ENCODE results near the gene CAPNS1.

CAPNS1 gene

DNA sequence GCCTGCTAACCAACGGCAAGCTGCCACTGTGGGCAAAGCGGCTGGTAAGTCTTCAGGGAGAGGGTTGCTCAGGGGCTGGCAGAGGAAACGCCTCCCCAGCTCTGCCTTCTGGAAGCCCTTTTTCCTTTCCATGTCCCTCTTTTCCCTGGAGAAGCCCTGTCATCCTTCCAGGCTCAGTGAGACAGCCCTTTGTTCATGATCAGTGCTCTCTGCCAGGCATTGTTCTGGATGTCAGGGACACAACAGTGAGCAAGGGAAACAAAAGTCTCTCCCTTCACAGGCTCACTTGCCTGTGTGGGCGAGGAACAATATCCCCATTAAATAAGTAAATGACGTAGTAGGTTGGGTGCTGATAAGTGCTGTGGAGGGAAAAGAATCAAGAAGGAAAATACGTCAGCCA is 42.8 kb upstream of the CAPNS1 start:
- Histone ChIP-seq H3K4me3 (ENCODE audit: low read depth, low read length) (no peak overlapping the region), H3K4me1 (no peaks in the 10 kb centered on the region), H3K36me3 (peaks cover 61% of the 10 kb centered on the region), H3K27me3 (no peaks in the 10 kb centered on the region), H3K9me3 (no peaks in the 10 kb centered on the region)
- no peak for DNase-seq
- no peak for TF ChIP-seq CTCF (IDR thresholded peaks at IDR 0.05; ENCODE audit: low read depth, low read length)

- no peak for DNase-seq
- TF ChIP-seq CTCF (IDR thresholded peaks at IDR 0.05; ENCODE audit: low read depth, low read length) = no peak
- H3K4me3 ChIP-seq (ENCODE audit: low read depth, low read length) = no peak overlapping the region
- peaks cover 64% of the 10 kb centered on the region for H3K36me3 ChIP-seq
- no peaks in the 10 kb centered on the region for H3K27me3 ChIP-seq
- no peaks in the 10 kb centered on the region for H3K4me1 ChIP-seq
- no peaks in the 10 kb centered on the region for H3K9me3 ChIP-seq
Measured at GRCh38 chr19:36099166-36099785, 40.6 kb upstream of the CAPNS1 start.

DNA sequence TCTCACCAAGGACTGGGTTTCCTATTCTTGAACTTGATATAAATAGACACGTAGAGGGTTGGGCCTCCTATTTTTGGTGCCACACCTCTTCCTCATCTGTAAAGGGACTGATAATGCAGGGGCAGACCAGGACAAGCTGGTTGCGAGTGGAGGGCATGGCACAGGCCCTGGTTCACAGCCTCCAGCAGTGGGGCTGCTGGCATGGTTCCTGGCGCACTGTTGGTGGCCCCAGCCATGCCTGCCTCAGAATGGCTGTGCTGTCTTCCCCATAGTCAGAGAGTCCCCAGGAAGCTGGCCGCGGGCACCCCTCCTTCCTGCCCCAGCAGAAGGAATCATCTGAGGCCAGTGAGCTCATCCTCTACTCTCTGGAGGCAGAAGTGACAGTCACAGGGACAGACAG is 39.4 kb upstream of the CAPNS1 start:
- peaks cover 67% of the 10 kb centered on the region for H3K36me3 ChIP-seq
- no peak for DNase-seq
- no peaks in the 10 kb centered on the region for H3K4me1 ChIP-seq
- no peak overlapping the region for H3K4me3 ChIP-seq (ENCODE audit: low read depth, low read length)
- H3K27me3 ChIP-seq = no peaks in the 10 kb centered on the region
- TF ChIP-seq CTCF (IDR thresholded peaks at IDR 0.05; ENCODE audit: low read depth, low read length) = no peak
- H3K9me3 ChIP-seq = no peaks in the 10 kb centered on the region

DNA sequence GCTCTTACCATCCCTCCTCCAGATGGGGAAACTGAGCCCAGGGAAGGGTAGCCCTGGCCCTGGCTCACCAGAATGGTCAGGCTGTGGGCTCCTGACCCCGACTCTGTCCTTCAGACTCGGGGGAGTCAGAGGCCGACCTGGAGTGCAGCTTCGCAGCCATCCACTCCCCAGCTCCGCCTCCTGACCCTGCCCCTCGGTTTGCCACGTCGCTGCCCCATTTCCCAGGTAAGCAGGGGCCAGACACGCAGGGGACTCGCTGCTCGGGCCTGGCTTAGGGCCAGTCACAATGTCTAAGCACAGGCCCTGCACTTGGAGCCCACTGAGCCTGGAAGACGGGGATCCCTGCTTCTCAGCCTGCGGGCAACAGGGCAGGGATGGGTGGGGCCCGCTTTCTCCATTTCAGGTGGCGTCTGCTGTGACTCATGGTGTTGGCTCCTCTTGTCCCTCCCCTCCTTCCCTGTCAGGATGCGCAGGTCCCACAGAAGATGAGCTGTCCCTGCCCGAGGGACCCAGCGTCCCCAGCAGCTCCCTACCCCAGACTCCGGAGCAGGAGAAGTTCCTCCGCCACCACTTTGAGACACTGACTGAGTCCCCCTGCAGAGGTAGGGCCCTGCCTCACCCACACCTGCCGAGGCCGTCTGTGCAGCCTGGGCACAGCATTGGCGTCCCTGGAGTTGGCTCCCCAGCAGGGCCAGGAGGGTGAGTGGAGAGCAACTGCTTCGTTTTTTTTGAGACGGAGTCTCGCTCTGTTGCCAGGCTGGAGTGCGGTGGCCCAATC is 38.1 kb upstream of the CAPNS1 start:
- no peaks in the 10 kb centered on the region for H3K4me1 ChIP-seq
- no peaks in the 10 kb centered on the region for H3K9me3 ChIP-seq
- no peak overlapping the region for H3K4me3 ChIP-seq (ENCODE audit: low read depth, low read length)
- H3K27me3 ChIP-seq = no peaks in the 10 kb centered on the region
- TF ChIP-seq CTCF (IDR thresholded peaks at IDR 0.05; ENCODE audit: low read depth, low read length) = no peak
- peaks cover 71% of the 10 kb centered on the region for H3K36me3 ChIP-seq
- no peak for DNase-seq

- H3K27me3 ChIP-seq = no peaks in the 10 kb centered on the region
- peaks cover 63% of the 10 kb centered on the region for H3K36me3 ChIP-seq
- DNase-seq = no peak
- no peak for TF ChIP-seq CTCF (IDR thresholded peaks at IDR 0.05; ENCODE audit: low read depth, low read length)
- H3K9me3 ChIP-seq = no peaks in the 10 kb centered on the region
- H3K4me1 ChIP-seq = no peaks in the 10 kb centered on the region
- no peak overlapping the region for H3K4me3 ChIP-seq (ENCODE audit: low read depth, low read length)
Measured at GRCh38 chr19:36103040-36103626, 36.7 kb upstream of the CAPNS1 start.

All from BE2C (cell line).